HG02943 (cell line): ENCODE data around the gene APBA2.
"Not testable (repeated sequence)": the region's sequence is repeated elsewhere in the genome, so short reads cannot be mapped to it uniquely, and the experiment has no call there.

ENCODE experiments used
- ATAC-seq: cut with Tn5 transposase; IDR thresholded peaks from one replicate; pipeline ENCODE4 v1.9.1; 2021; ENCODE audit warnings: mild to moderate bottlenecking, low read depth, moderate library complexity; ENCODE audit not compliant: unreplicated experiment

APBA2 gene

DNA sequence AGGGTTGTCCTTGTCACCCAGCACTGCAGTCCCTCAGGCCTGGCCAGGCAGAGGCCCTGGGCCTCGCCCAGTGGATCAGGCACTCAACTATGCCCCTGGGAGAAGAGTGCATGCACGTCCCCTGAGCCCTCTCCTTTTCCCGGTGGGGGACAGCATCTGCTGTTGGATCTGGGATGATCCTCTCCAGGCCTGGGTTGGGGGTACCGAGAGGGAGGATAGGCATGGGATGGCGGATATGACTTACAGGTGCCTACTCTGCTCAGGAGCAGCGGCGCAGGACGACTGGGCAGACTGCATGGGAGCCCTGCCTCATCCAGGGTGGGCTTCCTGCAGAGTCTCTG is 9.0 kb upstream of the APBA2 start:
- ATAC-seq = no peak

DNA sequence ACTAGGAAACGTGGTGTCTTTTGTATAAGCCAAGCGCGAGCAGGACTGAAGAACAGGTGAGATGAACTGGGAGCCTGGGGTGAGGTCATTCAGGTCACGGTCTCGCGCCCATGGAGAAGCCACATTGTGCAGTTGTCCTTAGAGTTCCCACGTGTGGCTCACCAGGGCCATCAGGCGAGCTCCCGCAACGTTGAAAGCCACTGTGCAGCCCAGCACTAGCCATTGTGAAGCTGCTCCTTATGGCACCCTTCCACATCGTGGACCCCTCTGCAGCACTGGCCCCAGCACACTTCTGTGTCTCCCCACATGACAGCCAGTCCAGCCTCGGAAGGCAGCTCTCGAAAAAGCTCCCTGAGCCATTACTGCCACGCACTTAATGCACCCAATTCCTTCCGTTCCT is 7.6 kb upstream of the APBA2 start:
- no peak for ATAC-seq

DNA sequence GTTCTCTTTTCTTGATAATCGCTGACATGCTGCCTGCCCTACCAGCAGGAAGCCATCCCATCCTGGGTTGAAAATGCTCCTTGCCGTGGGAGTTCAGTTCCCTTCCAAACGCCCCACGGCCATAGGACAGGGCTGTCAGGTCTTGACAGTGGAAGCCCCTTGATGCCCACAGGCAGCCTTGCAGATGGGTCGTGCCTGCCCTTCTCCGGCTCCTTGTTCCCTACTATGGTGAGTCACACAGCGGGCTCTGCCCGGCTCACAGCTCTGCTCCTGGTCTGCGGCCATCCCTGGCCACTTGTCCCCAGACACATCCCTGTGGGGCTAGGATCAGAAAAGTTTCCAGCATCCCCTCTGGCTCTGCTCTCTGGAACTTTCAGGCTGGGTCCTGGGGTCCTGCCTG is 6.2 kb upstream of the APBA2 start:
- ATAC-seq = no peak

DNA sequence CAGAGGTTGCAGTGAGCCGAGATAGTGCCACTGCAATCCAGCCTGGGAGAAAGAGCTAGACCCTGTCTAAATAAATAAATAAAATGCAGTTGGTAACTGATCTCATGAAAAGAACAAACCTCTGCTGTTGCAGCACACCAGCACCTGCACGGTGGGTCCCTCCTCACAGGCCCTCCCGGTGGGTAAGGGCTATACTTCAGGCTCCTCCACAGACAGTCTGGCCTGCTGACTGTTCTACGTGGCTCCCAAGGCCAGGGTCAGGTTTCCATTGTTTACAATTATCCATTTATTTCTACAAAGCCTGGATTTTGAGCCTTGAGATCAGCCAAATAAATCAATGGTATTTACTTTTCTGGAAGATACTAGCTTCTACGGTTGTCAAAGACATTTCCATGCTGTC is 5.1 kb upstream of the APBA2 start:
- ATAC-seq = no peak

DNA sequence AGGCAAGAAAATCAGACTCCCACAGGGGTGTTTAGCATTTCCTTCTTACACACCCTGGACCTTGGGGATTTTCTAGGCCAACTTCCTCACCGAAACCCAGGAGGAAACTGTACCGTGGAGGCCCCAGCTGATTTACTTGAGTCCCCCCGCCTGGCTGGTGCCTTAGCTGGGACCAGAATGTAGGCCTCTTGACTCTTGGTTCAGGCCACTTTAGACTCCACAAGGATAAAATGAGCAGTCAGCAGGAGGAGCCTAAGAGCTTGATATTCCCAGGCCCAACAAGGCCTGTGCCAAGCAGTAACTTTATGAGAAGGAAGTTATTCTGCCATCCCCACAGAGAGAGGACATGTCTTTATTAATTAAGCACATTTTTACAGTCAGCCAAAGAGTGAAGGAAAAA is 4.6 kb upstream of the APBA2 start:
- ATAC-seq = no peak

DNA sequence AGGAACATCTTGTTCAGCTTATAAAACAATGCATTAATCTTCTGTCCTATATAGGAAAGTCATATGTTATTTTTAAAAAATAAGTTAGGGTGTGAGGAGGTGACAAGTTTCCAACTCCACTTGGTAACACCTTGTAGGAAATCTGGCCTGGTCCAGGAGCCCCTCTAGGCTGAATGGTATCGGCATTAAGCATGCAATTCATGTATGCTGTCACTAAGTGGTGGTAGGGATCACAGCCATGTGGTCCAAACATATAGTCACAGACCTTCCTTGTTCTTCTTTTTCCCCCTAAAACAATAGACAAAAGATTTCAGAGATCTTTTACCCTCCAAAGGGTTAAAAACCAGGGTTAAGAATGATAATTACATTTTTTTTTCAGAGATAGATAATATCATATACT is 4.2 kb upstream of the APBA2 start:
- no peak for ATAC-seq

DNA sequence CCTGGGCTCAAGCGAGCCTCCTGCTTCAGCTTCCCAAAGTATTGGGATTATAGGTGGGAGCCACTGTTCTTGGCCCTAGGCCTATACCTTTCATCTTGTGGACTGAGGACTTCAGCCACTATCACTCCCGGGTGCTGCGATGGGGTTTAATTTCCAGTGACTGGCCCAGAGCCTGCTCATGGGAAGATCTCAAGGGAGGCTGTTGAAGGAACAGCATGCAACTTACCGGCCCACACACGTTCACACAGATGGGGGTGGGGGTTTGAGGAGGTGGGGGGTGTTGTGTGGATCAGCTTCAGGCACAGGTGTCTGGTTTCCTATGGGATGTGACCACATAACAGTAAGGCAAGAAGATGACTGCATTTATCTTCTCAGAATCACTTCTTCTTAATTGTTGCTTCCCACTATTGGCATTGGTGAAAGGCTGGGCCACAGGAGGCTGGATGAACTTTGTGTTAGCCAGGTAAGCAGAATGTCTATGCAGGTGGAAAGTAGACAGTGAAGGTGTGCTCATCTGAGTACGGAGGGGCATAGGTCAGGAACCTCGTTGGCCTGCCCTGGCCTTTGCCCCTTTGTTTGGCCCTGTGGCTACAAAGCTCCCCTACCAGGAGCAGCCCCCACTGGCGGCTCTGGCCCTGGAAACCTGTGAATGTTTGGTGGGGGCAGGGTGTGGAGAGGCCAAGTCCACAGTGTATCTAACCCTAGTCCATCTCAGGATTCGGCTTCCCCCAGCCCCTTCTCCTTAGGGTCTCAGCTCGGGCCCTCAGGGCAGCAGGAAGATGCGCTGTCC is 1.4 kb upstream of the APBA2 start:
- no peak for ATAC-seq

DNA sequence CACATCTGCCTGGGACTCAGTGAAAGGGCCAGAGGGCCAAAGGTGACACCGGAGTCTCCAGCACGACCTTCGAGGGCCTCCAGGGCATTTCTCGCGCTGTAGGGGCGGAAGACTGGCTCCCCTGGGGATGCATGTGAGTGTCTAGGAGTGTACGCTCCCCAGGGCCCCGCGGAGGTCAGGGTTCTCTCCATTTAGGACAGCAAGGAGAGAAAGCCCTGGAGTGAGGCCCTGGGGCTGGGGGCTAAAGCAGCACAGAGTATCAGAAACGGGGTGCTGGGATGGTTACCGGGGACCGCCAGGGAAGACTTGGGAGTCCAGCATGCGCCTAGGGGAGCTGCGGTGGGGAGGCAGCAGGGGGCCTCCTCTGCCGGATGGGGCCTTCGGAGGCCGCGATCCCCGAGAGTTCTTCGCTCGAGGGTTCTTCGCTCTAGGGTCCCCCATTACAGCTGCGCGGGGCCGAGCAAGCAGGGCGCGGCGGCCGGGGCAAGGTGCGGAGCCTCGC is 595 bp upstream of the APBA2 start:
- no peak for ATAC-seq

DNA sequence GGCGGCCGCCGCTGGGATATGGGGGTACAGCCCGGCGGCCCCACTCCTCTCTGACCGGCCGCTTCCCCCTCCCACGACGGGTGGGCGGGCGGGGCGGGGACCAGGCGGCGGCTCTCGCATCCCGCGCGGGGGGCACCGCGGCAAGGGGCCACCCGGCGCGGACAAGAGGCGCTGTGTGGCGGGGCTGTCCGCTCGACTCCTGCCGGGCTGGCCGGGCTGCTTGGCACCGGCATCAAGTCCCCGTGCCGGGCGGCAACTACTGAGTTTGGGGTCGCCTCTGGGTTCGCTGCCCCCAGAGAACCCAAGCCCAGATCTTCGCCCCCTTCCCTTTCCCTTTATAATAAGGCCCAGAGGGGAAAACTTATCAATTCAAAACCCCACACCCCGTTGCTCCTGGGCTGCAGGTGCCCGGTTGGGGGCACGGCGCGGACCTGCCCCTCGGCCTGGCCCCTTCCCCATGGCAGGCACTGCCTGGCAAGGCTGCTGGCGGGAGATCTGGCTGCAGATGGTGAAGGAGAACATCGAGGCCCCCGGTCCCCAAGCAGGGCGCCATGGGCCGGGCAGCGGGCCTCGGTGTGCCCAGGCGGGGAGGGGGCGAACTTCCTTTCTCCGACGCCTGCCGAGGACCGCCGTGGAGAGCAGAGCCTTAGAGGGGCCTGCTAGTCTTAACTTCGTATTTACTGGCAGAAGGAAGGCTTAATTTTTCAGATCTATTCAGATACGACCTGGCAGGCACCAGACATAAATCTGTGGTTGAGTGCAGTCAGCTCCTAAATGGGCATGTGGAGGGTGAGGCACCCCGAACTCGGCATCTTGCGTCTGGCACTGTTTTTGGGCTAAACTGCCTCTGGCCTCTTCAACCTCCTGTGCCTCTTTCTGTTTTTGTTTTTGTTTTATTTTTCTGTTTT is 911 bp downstream of the APBA2 start:
- ATAC-seq = no peak

DNA sequence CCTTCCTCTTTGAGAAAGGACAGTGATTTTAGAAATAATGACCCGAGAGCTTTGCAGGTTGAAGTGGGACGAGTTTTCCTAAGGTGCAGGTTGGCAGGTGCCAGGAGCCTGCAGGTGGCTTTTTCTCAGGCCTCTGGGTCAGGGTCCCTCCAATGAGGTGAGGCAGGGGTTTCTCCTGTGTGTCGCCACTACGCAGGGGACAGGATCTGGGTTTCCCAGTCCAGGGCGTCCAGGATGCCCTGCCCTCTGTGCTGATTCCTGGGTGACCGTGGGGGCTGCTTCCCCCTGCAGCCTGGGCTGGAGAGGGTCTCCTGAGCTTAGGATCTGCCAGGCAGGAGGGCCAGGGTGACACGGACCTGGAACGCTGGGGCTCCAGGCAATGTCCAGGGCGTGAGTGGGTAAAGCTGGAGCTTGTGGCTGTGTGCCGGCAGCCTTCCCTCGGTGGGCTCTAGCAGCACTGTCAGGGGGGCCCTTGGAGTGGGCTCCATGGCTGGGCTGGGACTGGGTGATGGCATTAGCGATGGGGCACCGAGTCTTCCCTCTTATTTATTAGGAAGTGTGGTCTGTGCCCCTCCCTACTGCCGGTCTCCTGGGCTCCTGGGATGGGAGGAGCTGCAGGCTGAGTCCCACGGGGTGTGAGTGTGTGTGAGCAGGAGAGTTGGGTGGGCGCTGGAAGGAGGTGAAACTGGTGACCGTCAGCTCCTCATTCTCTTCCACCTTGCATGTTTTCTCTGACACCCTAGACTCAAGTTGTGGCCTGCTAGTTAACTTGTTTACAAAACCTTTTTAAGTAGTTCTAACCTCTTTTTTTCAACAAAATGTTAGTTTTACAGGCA is 1.8 kb downstream of the APBA2 start:
- ATAC-seq = no peak

DNA sequence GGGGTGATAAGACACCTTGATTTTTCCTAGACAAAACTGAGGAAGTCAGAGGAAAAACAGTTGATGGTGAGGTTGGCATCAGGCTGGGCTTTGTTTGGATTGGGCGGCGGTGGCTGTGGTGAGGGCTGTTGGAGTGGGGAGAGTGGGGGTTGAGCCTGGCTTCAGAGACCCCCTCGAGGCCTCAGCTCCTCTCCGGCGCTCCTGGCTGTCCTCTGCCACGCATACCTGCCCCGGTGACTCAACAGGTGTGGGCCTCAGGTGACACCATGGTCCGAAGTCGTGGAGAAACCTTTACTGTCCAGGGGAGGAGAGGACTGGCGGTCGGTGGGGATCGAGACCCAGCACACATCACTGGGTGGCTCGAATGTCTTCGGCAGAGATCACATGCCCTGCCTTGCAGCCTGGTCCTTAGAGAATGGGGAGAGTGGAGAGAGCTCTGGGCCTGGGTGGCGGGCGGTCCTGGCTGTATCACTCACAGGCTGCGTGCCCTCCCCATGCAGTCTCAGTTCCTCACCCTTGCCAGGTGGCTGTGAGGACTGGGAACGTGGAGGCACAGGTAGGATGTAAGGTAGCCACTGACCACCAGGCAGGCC is 2.6 kb downstream of the APBA2 start:
- ATAC-seq = no peak

DNA sequence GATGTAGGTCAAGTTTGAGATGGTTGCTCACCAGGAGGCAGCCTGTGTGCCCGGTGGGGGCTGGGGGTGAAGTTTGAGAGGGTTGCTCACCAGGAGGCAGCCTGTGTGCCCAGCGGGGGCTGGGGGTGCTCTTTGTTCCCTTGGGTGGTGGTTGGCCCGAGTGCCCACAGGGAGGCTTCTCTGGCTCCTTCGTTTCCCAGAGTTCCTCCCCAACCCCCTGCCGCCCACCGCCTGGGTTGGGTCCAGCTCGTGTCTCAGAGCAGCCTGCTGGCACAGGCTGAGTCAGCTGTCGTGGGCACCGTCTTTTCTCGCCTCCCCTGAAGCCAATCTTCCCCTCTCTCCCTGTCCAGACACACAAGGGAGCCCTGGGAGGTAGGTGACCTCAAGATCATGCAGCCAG is 3.1 kb downstream of the APBA2 start:
- no peak for ATAC-seq

DNA sequence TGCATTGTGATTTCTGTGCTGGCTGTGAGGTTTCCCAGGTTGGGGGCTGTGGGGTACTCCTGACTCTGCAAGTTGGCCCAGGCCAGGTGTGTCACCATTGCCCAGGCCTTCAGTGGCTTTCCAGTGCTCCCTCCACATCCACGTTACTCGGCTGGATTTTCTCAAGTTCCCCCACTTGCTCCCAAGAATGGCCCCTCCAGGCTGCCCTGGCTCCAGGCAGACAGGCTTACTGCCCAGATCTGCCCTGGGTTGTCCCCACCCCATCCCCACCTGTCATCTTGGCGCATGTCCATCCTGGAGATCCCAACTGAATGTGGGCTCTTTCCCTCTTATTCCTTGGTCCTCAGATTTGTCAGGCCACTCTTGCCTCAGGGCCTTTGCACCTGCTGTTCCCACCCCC is 3.6 kb downstream of the APBA2 start:
- no peak for ATAC-seq

DNA sequence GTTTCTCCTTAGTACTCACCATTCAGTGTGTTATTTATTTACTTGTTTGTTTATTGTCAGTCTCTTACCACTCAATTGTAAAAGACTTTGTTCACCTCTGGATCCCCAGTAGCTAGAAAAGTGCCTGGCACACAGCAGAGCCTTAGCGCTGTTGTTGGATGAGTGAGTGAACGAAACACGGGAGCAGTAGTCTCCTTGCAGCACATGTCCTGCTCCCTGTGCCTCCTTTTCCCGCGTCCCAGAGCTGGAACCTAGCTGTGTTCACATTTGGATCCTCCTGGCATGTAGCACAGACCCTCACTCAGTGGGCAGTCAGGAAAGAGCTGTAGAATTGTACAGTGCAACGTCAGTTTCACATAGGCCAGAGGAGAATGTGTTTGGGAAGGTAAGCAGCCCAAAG is 4.1 kb downstream of the APBA2 start:
- ATAC-seq = not testable (repeated sequence)

DNA sequence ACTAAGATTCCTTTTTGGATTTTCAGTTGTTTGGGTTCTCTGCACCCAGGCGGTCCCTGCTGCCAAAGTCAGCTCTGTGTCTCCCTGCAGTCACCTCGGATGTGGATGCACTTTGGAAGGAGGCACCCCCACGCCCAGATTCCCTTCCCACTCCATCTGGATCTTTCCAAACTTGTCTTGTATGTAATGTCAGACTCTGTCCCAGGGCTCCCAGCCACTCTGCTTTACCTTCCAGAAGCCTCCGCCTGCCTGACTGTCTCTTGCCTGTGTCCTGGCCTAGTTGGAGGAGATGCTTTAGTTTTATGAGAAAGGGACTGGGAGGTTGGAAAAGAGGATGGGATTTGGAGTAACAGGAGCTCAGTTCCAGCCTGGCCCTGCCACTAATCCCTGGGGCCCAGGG is 4.5 kb downstream of the APBA2 start:
- ATAC-seq = not testable (repeated sequence)

DNA sequence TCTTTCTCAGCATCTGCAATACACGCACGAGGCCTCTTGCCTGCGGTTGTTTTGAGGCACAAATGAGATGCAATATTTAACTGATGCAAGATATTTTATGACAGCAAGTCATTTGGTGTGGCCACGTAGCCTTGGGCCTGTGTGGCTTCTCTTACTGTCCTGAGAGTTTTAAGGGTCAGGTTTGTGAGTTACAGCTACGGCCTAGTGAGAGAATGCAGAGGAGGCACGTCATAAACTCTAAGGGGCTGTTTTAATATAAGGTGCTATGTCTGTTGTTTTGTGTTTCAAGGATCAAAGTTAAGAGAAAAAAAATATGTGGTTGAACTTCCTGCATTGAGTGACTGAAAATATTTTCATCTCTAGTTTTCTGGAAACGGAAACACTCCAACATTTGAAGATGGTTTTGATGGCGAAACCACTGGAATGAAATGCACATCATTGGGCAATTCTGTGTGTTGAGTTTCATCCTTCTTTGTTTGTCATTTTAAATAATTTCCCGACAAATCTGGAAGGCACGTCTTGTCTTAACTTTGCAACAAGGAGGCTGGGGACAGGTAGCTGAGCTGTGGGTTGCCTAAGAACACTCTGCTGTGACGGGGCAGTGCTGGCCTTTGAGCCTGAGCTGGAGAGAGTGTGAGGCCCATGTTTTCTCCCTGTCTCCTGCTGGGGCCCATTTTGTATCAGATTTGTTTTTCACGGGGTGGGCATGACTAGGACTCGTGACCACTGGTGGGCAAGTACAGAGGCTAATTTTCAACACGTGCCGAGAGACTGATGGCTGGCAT is 5.1 kb downstream of the APBA2 start:
- ATAC-seq = no peak

DNA sequence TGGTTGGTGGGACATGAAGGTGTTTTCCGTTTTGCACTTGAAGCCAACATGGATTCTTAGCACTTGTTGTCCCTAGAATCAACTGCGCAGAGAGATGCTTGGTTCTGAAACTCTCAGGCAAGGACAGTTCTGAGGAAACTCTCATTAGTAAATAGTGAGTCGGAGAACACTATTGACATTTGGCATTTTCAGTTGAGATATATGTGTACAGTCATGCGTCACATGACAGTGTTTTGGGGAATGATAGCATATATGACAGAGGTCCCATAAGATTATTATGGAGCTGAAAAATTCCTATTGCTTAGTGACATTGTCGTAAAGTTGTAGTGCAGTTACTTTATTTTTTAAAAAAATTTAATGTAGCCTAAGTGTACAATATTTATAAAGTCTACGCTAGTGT is 5.8 kb downstream of the APBA2 start:
- no peak for ATAC-seq

DNA sequence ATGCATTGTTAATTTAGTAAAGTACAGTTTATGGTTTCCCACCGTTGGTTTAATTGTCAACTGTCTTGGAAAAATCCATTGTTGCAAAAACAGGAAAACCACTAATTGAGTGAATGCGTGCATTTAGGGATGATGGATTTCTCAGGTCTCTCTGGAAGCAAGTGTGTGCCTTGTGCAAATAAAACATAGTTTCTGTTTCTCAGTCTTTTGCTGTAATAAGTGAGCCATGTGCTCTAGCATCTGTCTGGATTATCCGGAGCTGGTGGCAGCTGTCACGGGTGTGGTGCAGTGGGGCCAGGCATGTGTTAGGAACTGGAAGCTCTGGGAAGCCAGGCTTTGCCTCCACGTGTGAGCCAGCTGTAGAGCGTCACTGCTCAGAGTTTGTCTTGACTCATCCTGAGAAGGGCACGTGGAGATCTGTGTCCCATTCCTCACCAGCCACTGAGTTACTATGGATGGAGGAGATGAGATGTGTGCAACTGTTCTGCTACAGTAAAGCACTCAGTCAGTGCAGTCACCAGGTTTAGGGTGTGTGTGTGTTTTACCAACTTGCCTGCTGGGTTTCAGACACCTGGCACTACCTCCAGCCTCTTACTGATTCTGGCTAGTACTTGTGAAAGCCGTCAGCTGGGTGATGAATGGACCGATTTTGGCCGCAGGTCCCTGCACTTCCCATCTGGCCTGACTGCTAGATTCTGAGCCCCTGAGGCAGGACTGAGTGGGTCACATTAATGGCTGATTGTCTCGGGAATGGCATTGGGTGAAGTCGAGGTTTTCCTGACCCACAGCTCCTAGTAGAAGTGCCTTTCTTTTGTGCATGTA is 7.2 kb downstream of the APBA2 start:
- no peak for ATAC-seq

DNA sequence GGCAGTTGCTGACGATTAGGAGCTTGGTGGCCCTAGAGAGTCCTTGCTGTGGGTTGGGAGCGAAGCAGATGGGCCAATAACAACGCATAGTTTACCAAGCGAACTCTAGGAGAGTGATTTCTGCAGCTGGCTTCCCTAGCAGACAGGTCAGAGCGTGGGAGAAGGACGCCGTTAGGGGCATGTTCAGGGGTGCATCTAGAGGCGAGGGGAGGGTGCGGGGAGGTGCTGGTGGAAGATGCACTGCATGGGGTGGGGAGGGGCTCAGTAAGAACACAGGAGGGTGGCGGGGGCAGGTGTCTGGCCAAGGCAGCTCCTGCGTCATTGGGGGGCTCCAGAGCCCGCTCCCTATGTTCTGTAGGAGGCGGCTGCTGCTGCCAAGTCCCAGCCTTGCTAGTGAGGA is 8.9 kb downstream of the APBA2 start:
- ATAC-seq = no peak
